EL (cell line): ENCODE measurements around the gene COL19A1.
"Not testable (repeated sequence)": the region's sequence is repeated elsewhere in the genome, so short reads cannot be mapped to it uniquely, and the experiment has no call there.

Experiments
- DNase-seq: peaks from one replicate; pipeline ENCODE4 v3.0.0-alpha.2; 2016

COL19A1 gene

GRCh38 chr6:69866770-69867638 is 648 bp downstream of the COL19A1 start:
- peak; percentile 36 for DNase-seq

- DNase-seq, result no peak
These were observed 1.3 kb downstream of the COL19A1 start for GRCh38 chr6:69867639-69867976.

- DNase-seq, result no peak
These were observed 2.0 kb downstream of the COL19A1 start for GRCh38 chr6:69868252-69868804.

GRCh38 chr6:69868961-69869360 is 2.6 kb downstream of the COL19A1 start:
- DNase-seq, result no peak

- DNase-seq, result no peak
These were observed 4.8 kb downstream of the COL19A1 start for GRCh38 chr6:69871107-69871506.

GRCh38 chr6:69873291-69873690 is 6.9 kb downstream of the COL19A1 start:
- no peak for DNase-seq

GRCh38 chr6:69875715-69876114 is 9.4 kb downstream of the COL19A1 start:
- no peak for DNase-seq

- DNase-seq, result no peak
These were observed 12.4 kb downstream of the COL19A1 start for GRCh38 chr6:69878795-69879194.

- no peak for DNase-seq
These were observed 14.2 kb downstream of the COL19A1 start for GRCh38 chr6:69880601-69881000.

GRCh38 chr6:69881322-69882151 is 15.2 kb downstream of the COL19A1 start:
- DNase-seq, result no peak

- no peak for DNase-seq
These were observed 17.2 kb downstream of the COL19A1 start for GRCh38 chr6:69883551-69883950.

- no peak for DNase-seq
These were observed 17.9 kb downstream of the COL19A1 start for GRCh38 chr6:69884231-69884630.

GRCh38 chr6:69887026-69887425 is 20.7 kb downstream of the COL19A1 start:
- DNase-seq, result no peak

- DNase-seq, result no peak
These were observed 21.5 kb downstream of the COL19A1 start for GRCh38 chr6:69887714-69888345.

- DNase-seq, result no peak
These were observed 22.3 kb downstream of the COL19A1 start for GRCh38 chr6:69888482-69889233.

- not testable (repeated sequence) for DNase-seq
These were observed 23.0 kb downstream of the COL19A1 start for GRCh38 chr6:69889234-69889974.

GRCh38 chr6:69892561-69892960 is 26.2 kb downstream of the COL19A1 start:
- DNase-seq, result not testable (repeated sequence)

- not testable (repeated sequence) for DNase-seq
These were observed 26.9 kb downstream of the COL19A1 start for GRCh38 chr6:69893266-69893665.

- DNase-seq, result peak; percentile 16
These were observed 28.4 kb downstream of the COL19A1 start for GRCh38 chr6:69894578-69895347.

- DNase-seq, result no peak
These were observed 29.0 kb downstream of the COL19A1 start for GRCh38 chr6:69895396-69895795.

- no peak for DNase-seq
These were observed 34.5 kb downstream of the COL19A1 start for GRCh38 chr6:69900869-69901268.
